PC-9 (cell line): ENCODE measurements around the gene B4GALNT3. TPM values are rescaled to one million over a fixed set of nuclear protein-coding genes. Genes with fewer than 3 reads are reported as not detected.
A peak's percentile ranks its signal among the peaks of the same experiment; 100 is the strongest.

Experiments used
- Bru-seq: library from RNA; stranded (reverse); fragments of 400-500 nt; gene quantifications from one replicate; lab custom pipeline; 2021; lab: Mats Ljungman, UMichigan
- BruChase-seq, 2 experiments: library from RNA; stranded (reverse); fragments of 400-500 nt; gene quantifications; one replicate each; lab custom pipeline; 2021; lab: Mats Ljungman, UMichigan
- BruUV-seq: library from RNA; stranded (reverse); fragments of 400-500 nt; replicated peaks from 2 replicates; lab custom pipeline; 2021; lab: Mats Ljungman, UMichigan
- CTCF ChIA-PET: fragments of 300-600 bp; sonication (Branson Sonifier 250); formaldehyde crosslinking; loops from one replicate; lab custom pipeline; 2022; ENCODE audit warnings: antibody characterized with exemption; lab: Charles Lee
- POLR2A ChIA-PET: fragments of 300-600 bp; sonication (Branson Sonifier 250); formaldehyde crosslinking; loops from one replicate; lab custom pipeline; 2022; ENCODE audit warnings: antibody characterized with exemption; ENCODE audit not compliant: unreplicated experiment; lab: Charles Lee
- DNase-seq, 2 experiments: peaks; one replicate each; pipeline versions ENCODE4 v3.0.0 to v3.0.0-alpha.2; 2015 to 2022; ENCODE audit warnings: mixed read lengths in 1 of 2
- H2AFZ ChIP-seq: fragments of 200-600 bp; sonication (generic); 2 replicates; pipeline ENCODE4 v1.8.1; 2017; ENCODE audit warnings: antibody characterized with exemption
- H3F3A ChIP-seq: fragments of 200-600 bp; sonication (generic); 2 replicates; pipeline ENCODE4 v1.8.1; 2017; ENCODE audit warnings: antibody characterized with exemption, mild to moderate bottlenecking, low read depth; ENCODE audit not compliant: insufficient read depth
- H3K27ac ChIP-seq: fragments of 200-600 bp; sonication (generic); 2 replicates; pipeline ENCODE4 v1.6.1; 2016; ENCODE audit warnings: mixed run types
- H3K27me3 ChIP-seq: fragments of 200-600 bp; sonication (generic); 2 replicates; pipeline ENCODE4 v1.6.1; 2016; ENCODE audit warnings: low read depth, mixed run types; ENCODE audit not compliant: insufficient read depth
- H3K36me3 ChIP-seq: fragments of 200-600 bp; sonication (generic); 2 replicates; pipeline ENCODE4 v1.6.1; 2016; ENCODE audit warnings: low read depth, mixed run types
- H3K4me1 ChIP-seq: fragments of 200-600 bp; sonication (generic); replicated peaks from 2 replicates; pipeline ENCODE4 v1.6.1; 2016; ENCODE audit warnings: mixed run types; ENCODE audit not compliant: insufficient read depth
- H3K4me2 ChIP-seq: fragments of 200-600 bp; sonication (generic); 2 replicates; pipeline ENCODE4 v1.6.1; 2017; ENCODE audit warnings: mixed run types
- H3K4me3 ChIP-seq: fragments of 200-600 bp; sonication (generic); 2 replicates; pipeline ENCODE4 v1.6.1; 2016; ENCODE audit warnings: mixed run types
- H3K79me2 ChIP-seq: fragments of 200-600 bp; sonication (generic); 2 replicates; pipeline ENCODE4 v1.6.1; 2017; ENCODE audit warnings: low read depth, mixed run types
- H3K9me2 ChIP-seq: fragments of 200-600 bp; sonication (generic); 2 replicates; pipeline ENCODE4 v1.8.1; 2017; ENCODE audit warnings: mild to moderate bottlenecking; ENCODE audit not compliant: insufficient read depth
- H3K9me3 ChIP-seq: fragments of 200-600 bp; sonication (generic); 2 replicates; pipeline ENCODE4 v1.8.1; 2016; ENCODE audit warnings: low read depth; ENCODE audit not compliant: insufficient read depth
- H4K20me1 ChIP-seq: fragments of 200-600 bp; sonication (generic); 2 replicates; pipeline ENCODE4 v1.8.1; 2017; ENCODE audit not compliant: insufficient read depth
- CTCF ChIP-seq: fragments of 200-600 bp; sonication (generic); conservative IDR thresholded peaks from 2 replicates; pipeline ENCODE4 v1.6.1; 2017; ENCODE audit warnings: mixed run types, antibody characterized with exemption, mild to moderate bottlenecking, moderate library complexity
- EZH2 ChIP-seq: fragments of 200-600 bp; sonication (generic); IDR thresholded peaks from 2 replicates; pipeline ENCODE4 v1.8.0; 2017; ENCODE audit warnings: antibody characterized with exemption, low read depth
- intact Hi-C: fragments of 100-400 bp; cut with micrococcal nuclease; formaldehyde crosslinking; loops from one replicate; pipeline ENCODE4 v1.10.0; 2022; ENCODE audit not compliant: unreplicated experiment
- long read RNA-seq: library from polyadenylated mRNA; stranded (forward); transcript quantifications from one replicate; pipeline ENCODE4 v2.0.0, GENCODE V29; 2022
- total RNA-seq: library from RNA; stranded (reverse); gene quantifications from 2 replicates; pipeline ENCODE4 v1.2.3, GENCODE V29; 2021

B4GALNT3 gene
- total RNA-seq (7.1 and 8.0 TPM in 2 replicates), Bru-seq, nascent RNA (percentile 38 among the genes with signal in this experiment), BruChase-seq, experiment 1, labeled RNA remaining after a 2-hour chase (percentile 46 among the genes with signal in this experiment), BruChase-seq, experiment 2, labeled RNA remaining after a 6-hour chase (percentile 34 among the genes with signal in this experiment)
- long read RNA-seq, partial matches to known transcripts: 2 of 6 reads
- long read RNA-seq, other reads (novel, unspliced or antisense): 4 of 6 reads

GRCh38 chr12:459430-460258 is at the start of gene B4GALNT3:
Gene B4GALNT3 (plus strand): TSS chr12:459939. CDS start chr12:460377, 438 bp downstream.
- ChIA-PET POLR2A (no interaction called here), CTCF (no interaction called here)
- H3F3A ChIP-seq: peaks cover 37% of the 10 kb centered on the region
- no TSS peak for BruUV-seq
- H3K27me3 ChIP-seq: peaks cover 67% of the 10 kb centered on the region
- no peaks in the 10 kb centered on the region for H4K20me1 ChIP-seq
- H3K9me3 ChIP-seq: no peaks in the 10 kb centered on the region
- H3K4me2 ChIP-seq: peak within 1 kb of the TSS; percentile 94
- H3K4me1 ChIP-seq: peaks cover 24% of the 10 kb centered on the region
- peak within 1 kb of the TSS; percentile 75; the same call in 1 of the 2 replicates for H2AFZ ChIP-seq
- no peak within 1 kb of the TSS for H3K27ac ChIP-seq
- TF ChIP-seq CTCF (no peak), EZH2 (no peak)
- peak within 1 kb of the TSS; percentile 59; the same call in 1 of the 2 replicates for H3K4me3 ChIP-seq
- H3K36me3 ChIP-seq: no peaks in the 10 kb centered on the region
- H3K79me2 ChIP-seq: no peaks in the 10 kb centered on the region
- DNase-seq: peak in 1 of 2 experiments; percentile 67
- H3K9me2 ChIP-seq: no peaks in the 10 kb centered on the region
- intact Hi-C loops: loop anchor here (2.0 to 5.0 kb wide), 2 partner anchors 79 to 488 kb away; partner anchors contain the start of gene RAD52

GRCh38 chr12:414859-415258 is 44.9 kb upstream of the B4GALNT3 start:
- H2AFZ ChIP-seq: no peak overlapping the region
- no peak overlapping the region for H3K4me2 ChIP-seq
- no peaks in the 10 kb centered on the region for H3K4me1 ChIP-seq
- H3K27me3 ChIP-seq: no peaks in the 10 kb centered on the region
- BruUV-seq: no TSS peak
- peaks cover 13% of the 10 kb centered on the region; the same call in 1 of the 2 replicates for H3K36me3 ChIP-seq
- no peak overlapping the region for H3K27ac ChIP-seq
- no peaks in the 10 kb centered on the region for H3K79me2 ChIP-seq
- POLR2A ChIA-PET: no interaction called here
- intact Hi-C loops: no loop called here
- H3K9me2 ChIP-seq: no peaks in the 10 kb centered on the region
- no peak for TF ChIP-seq EZH2
- H3K4me3 ChIP-seq: no peak overlapping the region
- no peaks in the 10 kb centered on the region for H3F3A ChIP-seq
- no peaks in the 10 kb centered on the region for H4K20me1 ChIP-seq
- CTCF ChIA-PET: no interaction called here
- H3K9me3 ChIP-seq: no peaks in the 10 kb centered on the region
- DNase-seq: no peak

GRCh38 chr12:418432-418831 is 41.3 kb upstream of the B4GALNT3 start:
- Histone ChIP-seq H3K79me2 (no peaks in the 10 kb centered on the region), H3K4me3 (no peak overlapping the region), H2AFZ (no peak overlapping the region), H3K9me2 (no peaks in the 10 kb centered on the region), H3K27ac (no peak overlapping the region), H3K9me3 (no peaks in the 10 kb centered on the region), H3F3A (no peaks in the 10 kb centered on the region), H3K36me3 (peaks cover 13% of the 10 kb centered on the region), H3K4me1 (no peaks in the 10 kb centered on the region), H3K27me3 (no peaks in the 10 kb centered on the region), H4K20me1 (no peaks in the 10 kb centered on the region), H3K4me2 (no peak overlapping the region)
- TF ChIP-seq CTCF (no peak), EZH2 (no peak)
- BruUV-seq: no TSS peak
- CTCF ChIA-PET: no interaction called here
- POLR2A ChIA-PET: no interaction called here
- intact Hi-C loops: no loop called here
- no peak for DNase-seq
